WTC11 (cell line): Measurements from ENCODE around the gene EEA1. TPM values are rescaled to one million over a fixed set of nuclear protein-coding genes. Genes with fewer than 3 reads are reported as not detected.

Experiments
- ATAC-seq: fragments of 200-7000 bp; cut with Tn5 transposase; 2 replicates; pipeline ENCODE4 v1.10.0; 2021; ENCODE audit warnings: mild to moderate bottlenecking, moderate library complexity
- CTCF ChIA-PET: fragments of 300-600 bp; sonication (Branson Sonifier 250); formaldehyde crosslinking; loops from one replicate; lab custom pipeline; 2021; ENCODE audit warnings: antibody characterized with exemption; lab: Charles Lee
- POLR2A ChIA-PET: fragments of 350-600 bp; sonication (Branson Sonifier 250); formaldehyde crosslinking; loops from one replicate; lab custom pipeline; 2021; ENCODE audit warnings: antibody characterized with exemption; lab: Charles Lee
- DNase-seq: peaks from one replicate; pipeline ENCODE4 v3.0.0; 2021; ENCODE audit warnings: low spot score
- H3K27ac Mint-ChIP-seq: 2 replicates; pipeline ENCODE4 v1.8.0; 2021; ENCODE audit warnings: mixed read lengths
- H3K27me3 Mint-ChIP-seq: 2 replicates; pipeline ENCODE4 v1.8.0; 2021; ENCODE audit warnings: low read depth, mild to moderate bottlenecking, moderate library complexity, mixed read lengths
- H3K36me3 Mint-ChIP-seq: 2 replicates; pipeline ENCODE4 v1.8.0; 2021; ENCODE audit warnings: mixed read lengths
- H3K4me1 Mint-ChIP-seq: 2 replicates; pipeline ENCODE4 v1.8.0; 2022; ENCODE audit warnings: mixed read lengths
- H3K4me3 Mint-ChIP-seq: 2 replicates; pipeline ENCODE4 v1.8.0; 2021; ENCODE audit warnings: mild to moderate bottlenecking, moderate library complexity, mixed read lengths
- H3K9me3 Mint-ChIP-seq: 2 replicates; pipeline ENCODE4 v1.8.0; 2021; ENCODE audit warnings: mixed read lengths
- ATF1 ChIP-seq: sonication (generic); formaldehyde crosslinking; IDR thresholded peaks from 2 replicates; pipeline ENCODE4 v1.8.1; 2023; ENCODE audit warnings: mild to moderate bottlenecking, moderate library complexity, missing genetic modification reagents
- ESRRA ChIP-seq: sonication (generic); formaldehyde crosslinking; IDR thresholded peaks from 2 replicates; pipeline ENCODE4 v1.8.1; 2022; ENCODE audit warnings: mild to moderate bottlenecking, missing genetic modification reagents, borderline replicate concordance
- FOXP1 ChIP-seq: sonication (generic); formaldehyde crosslinking; IDR thresholded peaks from 2 replicates; pipeline ENCODE4 v1.8.0; 2022; ENCODE audit warnings: missing genetic modification reagents, mild to moderate bottlenecking, moderate library complexity, borderline replicate concordance
- GABPB1 ChIP-seq: sonication (generic); formaldehyde crosslinking; IDR thresholded peaks from 2 replicates; pipeline ENCODE4 v1.8.1; 2023; ENCODE audit warnings: mild to moderate bottlenecking, missing genetic modification reagents
- HMGA2 ChIP-seq: fragments of 250-450 bp; sonication (Bioruptor Pico); IDR thresholded peaks from 2 replicates; pipeline ENCODE4 v1.4.0; 2021; ENCODE audit warnings: mild to moderate bottlenecking, moderate library complexity
- MXD4 ChIP-seq: fragments of 250-450 bp; sonication (Bioruptor Pico); IDR thresholded peaks from 2 replicates; pipeline ENCODE4 v1.8.0; 2021; ENCODE audit warnings: mild to moderate bottlenecking, moderate library complexity, borderline replicate concordance
- NFYB ChIP-seq: sonication (generic); formaldehyde crosslinking; conservative IDR thresholded peaks from 2 replicates; pipeline ENCODE4 v1.8.0; 2022; ENCODE audit warnings: low read depth, missing genetic modification reagents
- ZNF232 ChIP-seq: sonication (generic); formaldehyde crosslinking; IDR thresholded peaks from 2 replicates; pipeline ENCODE4 v1.8.0; 2022; ENCODE audit warnings: mild to moderate bottlenecking, missing genetic modification reagents
- ZNF671 ChIP-seq: fragments of 250-450 bp; sonication (Bioruptor Pico); IDR thresholded peaks from 2 replicates; pipeline ENCODE4 v1.8.0; 2021; ENCODE audit warnings: mild to moderate bottlenecking
- total RNA-seq: library from RNA; stranded (reverse); gene quantifications from 3 replicates; pipeline ENCODE4 v1.2.3, GENCODE V29; 2021
- TF ChIP-seq, protein P1 (sequence below): fragments of 250-450 bp; sonication (Bioruptor Pico); IDR thresholded peaks from 2 replicates; pipeline ENCODE4 v1.9.0; 2021; ENCODE audit warnings: mild to moderate bottlenecking, borderline replicate concordance
- TF ChIP-seq, protein P2 (sequence below): fragments of 250-450 bp; sonication (Bioruptor Pico); IDR thresholded peaks from 2 replicates; pipeline ENCODE4 v1.8.0; 2021; ENCODE audit warnings: mild to moderate bottlenecking
- TF ChIP-seq, protein P3 (sequence below): sonication (generic); formaldehyde crosslinking; IDR thresholded peaks from 2 replicates; pipeline ENCODE4 v1.8.1; 2023; ENCODE audit warnings: mild to moderate bottlenecking, moderate library complexity, missing genetic modification reagents
- TF ChIP-seq, protein P4 (sequence below): sonication (generic); formaldehyde crosslinking; IDR thresholded peaks from 2 replicates; pipeline ENCODE4 v1.8.0; 2023; ENCODE audit warnings: missing genetic modification reagents
- TF ChIP-seq, protein P5 (sequence below): fragments of 250-450 bp; sonication (Bioruptor Pico); conservative IDR thresholded peaks from 2 replicates; pipeline ENCODE4 v1.9.0; 2021; ENCODE audit warnings: mild to moderate bottlenecking
- TF ChIP-seq, protein P6 (sequence below): sonication (generic); formaldehyde crosslinking; IDR thresholded peaks from 2 replicates; pipeline ENCODE4 v1.8.1; 2022; ENCODE audit warnings: low read depth, missing genetic modification reagents, borderline replicate concordance

Gene EEA1
- total RNA-seq, 1 experiment from 2014 or later = 20.3 TPM

DNA sequence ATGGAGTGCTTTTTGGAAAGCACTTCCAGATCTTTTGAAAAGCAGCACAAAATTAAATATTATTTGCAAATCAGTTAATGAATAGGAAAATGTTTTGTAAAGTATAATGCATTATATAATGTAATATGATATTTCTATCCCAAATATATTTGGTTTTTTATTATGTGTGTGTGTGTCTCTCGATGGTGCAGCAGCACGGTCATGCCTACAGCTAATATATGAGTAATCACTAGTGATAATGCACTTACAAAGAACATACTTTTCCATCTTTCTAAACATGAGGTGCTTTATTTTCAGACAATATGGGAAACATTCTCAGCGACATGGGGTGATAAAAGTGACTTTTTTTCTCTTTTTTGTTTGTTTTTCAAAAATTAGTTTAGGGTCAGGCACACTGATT, 1.3 kb upstream of the EEA1 start (continued):
- TF ChIP-seq, protein P1, sequence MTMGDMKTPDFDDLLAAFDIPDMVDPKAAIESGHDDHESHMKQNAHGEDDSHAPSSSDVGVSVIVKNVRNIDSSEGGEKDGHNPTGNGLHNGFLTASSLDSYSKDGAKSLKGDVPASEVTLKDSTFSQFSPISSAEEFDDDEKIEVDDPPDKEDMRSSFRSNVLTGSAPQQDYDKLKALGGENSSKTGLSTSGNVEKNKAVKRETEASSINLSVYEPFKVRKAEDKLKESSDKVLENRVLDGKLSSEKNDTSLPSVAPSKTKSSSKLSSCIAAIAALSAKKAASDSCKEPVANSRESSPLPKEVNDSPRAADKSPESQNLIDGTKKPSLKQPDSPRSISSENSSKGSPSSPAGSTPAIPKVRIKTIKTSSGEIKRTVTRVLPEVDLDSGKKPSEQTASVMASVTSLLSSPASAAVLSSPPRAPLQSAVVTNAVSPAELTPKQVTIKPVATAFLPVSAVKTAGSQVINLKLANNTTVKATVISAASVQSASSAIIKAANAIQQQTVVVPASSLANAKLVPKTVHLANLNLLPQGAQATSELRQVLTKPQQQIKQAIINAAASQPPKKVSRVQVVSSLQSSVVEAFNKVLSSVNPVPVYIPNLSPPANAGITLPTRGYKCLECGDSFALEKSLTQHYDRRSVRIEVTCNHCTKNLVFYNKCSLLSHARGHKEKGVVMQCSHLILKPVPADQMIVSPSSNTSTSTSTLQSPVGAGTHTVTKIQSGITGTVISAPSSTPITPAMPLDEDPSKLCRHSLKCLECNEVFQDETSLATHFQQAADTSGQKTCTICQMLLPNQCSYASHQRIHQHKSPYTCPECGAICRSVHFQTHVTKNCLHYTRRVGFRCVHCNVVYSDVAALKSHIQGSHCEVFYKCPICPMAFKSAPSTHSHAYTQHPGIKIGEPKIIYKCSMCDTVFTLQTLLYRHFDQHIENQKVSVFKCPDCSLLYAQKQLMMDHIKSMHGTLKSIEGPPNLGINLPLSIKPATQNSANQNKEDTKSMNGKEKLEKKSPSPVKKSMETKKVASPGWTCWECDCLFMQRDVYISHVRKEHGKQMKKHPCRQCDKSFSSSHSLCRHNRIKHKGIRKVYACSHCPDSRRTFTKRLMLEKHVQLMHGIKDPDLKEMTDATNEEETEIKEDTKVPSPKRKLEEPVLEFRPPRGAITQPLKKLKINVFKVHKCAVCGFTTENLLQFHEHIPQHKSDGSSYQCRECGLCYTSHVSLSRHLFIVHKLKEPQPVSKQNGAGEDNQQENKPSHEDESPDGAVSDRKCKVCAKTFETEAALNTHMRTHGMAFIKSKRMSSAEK (CRISPR knock-in tag) = no peak
- TF ChIP-seq, protein P2, sequence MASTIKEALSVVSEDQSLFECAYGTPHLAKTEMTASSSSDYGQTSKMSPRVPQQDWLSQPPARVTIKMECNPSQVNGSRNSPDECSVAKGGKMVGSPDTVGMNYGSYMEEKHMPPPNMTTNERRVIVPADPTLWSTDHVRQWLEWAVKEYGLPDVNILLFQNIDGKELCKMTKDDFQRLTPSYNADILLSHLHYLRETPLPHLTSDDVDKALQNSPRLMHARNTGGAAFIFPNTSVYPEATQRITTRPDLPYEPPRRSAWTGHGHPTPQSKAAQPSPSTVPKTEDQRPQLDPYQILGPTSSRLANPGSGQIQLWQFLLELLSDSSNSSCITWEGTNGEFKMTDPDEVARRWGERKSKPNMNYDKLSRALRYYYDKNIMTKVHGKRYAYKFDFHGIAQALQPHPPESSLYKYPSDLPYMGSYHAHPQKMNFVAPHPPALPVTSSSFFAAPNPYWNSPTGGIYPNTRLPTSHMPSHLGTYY (CRISPR knock-in tag) = no peak
- no peak for TF ChIP-seq MXD4 (CRISPR knock-in tag)
- no peak for TF ChIP-seq GABPB1 (CRISPR knock-in tag)
- no peak for TF ChIP-seq ATF1

DNA sequence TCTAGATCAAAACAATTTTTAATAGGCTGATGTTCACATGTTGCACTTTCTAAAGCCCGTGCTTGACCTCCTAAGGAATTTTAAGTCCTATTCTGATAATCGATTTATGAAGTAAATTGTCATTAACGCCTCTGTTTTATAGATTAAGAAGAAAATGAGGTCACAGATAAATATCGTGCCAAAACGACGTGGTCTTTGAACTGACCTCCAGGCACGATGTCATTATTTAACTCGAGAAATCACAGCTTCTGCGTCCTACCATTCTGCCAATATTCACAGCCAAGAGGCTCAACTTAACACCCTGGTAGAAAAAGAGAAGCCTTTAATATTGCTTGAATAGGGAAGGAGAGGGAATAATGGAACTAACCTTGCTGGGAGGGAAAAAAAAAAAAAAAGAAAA, 888 bp upstream of the EEA1 start:
- no peaks in the 10 kb centered on the region for H3K9me3 Mint-ChIP-seq
- TF ChIP-seq FOXP1 = no peak
- TF ChIP-seq, protein P2 (CRISPR knock-in tag) = no peak
- no peak for TF ChIP-seq HMGA2 (CRISPR knock-in tag)
- TF ChIP-seq, protein P3, sequence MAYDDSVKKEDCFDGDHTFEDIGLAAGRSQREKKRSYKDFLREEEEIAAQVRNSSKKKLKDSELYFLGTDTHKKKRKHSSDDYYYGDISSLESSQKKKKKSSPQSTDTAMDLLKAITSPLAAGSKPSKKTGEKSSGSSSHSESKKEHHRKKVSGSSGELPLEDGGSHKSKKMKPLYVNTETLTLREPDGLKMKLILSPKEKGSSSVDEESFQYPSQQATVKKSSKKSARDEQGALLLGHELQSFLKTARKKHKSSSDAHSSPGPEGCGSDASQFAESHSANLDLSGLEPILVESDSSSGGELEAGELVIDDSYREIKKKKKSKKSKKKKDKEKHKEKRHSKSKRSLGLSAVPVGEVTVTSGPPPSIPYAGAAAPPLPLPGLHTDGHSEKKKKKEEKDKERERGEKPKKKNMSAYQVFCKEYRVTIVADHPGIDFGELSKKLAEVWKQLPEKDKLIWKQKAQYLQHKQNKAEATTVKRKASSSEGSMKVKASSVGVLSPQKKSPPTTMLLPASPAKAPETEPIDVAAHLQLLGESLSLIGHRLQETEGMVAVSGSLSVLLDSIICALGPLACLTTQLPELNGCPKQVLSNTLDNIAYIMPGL (CRISPR knock-in tag) = no peak
- TF ChIP-seq, protein P4, sequence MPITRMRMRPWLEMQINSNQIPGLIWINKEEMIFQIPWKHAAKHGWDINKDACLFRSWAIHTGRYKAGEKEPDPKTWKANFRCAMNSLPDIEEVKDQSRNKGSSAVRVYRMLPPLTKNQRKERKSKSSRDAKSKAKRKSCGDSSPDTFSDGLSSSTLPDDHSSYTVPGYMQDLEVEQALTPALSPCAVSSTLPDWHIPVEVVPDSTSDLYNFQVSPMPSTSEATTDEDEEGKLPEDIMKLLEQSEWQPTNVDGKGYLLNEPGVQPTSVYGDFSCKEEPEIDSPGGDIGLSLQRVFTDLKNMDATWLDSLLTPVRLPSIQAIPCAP (CRISPR knock-in tag) = no peak
- no peak for TF ChIP-seq NFYB
- TF ChIP-seq ZNF232 (CRISPR knock-in tag) = no peak
- TF ChIP-seq ESRRA (CRISPR knock-in tag) = no peak
- TF ChIP-seq, protein P5, sequence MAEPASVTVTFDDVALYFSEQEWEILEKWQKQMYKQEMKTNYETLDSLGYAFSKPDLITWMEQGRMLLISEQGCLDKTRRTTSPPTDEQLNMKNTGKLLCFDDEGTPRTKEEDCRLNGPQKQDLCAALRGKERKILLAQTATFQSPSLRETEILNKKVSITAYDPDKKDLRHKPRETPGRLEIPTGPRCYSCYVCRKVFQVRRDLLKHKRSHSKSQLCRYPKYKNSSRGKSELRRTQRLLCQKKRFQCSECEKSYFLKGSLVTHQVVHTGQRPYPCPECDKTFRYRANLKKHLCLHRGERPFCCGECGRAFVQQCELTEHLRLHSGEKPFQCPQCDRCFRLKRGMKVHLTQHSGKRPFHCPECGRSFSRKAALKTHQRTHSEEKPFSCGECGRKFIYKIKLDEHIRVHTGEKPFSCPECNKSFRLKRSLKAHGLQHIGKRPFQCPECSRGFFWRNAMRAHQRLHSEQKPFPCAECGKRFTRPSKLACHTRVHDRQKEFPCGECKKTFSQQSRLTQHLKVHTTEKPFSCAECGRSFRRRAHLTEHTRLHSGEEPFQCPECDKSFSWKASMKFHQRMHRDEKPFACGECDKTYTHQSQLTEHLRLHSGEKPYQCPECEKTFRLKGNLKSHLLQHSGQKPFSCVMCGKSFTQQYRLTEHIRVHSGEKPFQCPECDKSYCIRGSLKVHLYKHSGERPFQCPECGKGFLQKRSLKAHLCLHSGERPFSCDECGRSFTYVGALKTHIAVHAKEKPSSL (CRISPR knock-in tag) = no peak
- no peak for TF ChIP-seq ZNF671 (CRISPR knock-in tag)
- TF ChIP-seq, protein P6, sequence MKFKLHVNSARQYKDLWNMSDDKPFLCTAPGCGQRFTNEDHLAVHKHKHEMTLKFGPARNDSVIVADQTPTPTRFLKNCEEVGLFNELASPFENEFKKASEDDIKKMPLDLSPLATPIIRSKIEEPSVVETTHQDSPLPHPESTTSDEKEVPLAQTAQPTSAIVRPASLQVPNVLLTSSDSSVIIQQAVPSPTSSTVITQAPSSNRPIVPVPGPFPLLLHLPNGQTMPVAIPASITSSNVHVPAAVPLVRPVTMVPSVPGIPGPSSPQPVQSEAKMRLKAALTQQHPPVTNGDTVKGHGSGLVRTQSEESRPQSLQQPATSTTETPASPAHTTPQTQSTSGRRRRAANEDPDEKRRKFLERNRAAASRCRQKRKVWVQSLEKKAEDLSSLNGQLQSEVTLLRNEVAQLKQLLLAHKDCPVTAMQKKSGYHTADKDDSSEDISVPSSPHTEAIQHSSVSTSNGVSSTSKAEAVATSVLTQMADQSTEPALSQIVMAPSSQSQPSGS (CRISPR knock-in tag) = no peak
- ChIA-PET CTCF (no interaction called here), POLR2A (interaction anchor here (0.6 to 1.4 kb wide), 4 partner anchors 102 to 1566 kb away, joined by 3 to 5 read pairs (median 4); partner anchors contain the start of gene BTG1)
- H3K27me3 Mint-ChIP-seq = no peaks in the 10 kb centered on the region
- no peaks in the 10 kb centered on the region for H3K36me3 Mint-ChIP-seq
- ATAC-seq = no peak
- peaks cover 62% of the 10 kb centered on the region for H3K4me1 Mint-ChIP-seq
- H3K27ac Mint-ChIP-seq = peak overlapping the region; percentile 98
- DNase-seq = no peak
- H3K4me3 Mint-ChIP-seq = peak overlapping the region; percentile 70
